Measurements from ENCODE around the gene PGAM1. TPM values are rescaled to one million over a fixed set of nuclear protein-coding genes. Genes with fewer than 3 reads are reported as not detected.
"Not testable (repeated sequence)": the region's sequence is repeated elsewhere in the genome, so short reads cannot be mapped to it uniquely, and the experiment has no call there.

PGAM1 gene
- total RNA-seq, 1 donor from 2014 or later = 209 TPM

DNA sequence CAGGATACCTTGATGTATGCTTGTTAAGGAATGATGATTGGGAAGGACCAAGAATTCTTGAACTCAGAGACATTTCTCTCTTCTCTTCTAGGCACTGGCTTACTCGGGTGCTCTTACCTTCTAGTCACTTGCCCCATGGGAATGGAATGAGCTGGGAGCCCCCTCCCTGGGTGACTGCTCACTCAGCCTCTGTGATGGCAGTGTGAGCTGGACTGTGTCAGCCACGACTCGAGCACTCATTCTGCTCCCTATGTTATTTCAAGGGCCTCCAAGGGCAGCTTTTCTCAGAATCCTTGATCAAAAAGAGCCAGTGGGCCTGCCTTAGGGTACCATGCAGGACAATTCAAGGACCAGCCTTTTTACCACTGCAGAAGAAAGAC, 30.7 kb downstream of the PGAM1 start:
- DNase-seq (ENCODE audit: low read depth in 2 of 2) = no peak

DNA sequence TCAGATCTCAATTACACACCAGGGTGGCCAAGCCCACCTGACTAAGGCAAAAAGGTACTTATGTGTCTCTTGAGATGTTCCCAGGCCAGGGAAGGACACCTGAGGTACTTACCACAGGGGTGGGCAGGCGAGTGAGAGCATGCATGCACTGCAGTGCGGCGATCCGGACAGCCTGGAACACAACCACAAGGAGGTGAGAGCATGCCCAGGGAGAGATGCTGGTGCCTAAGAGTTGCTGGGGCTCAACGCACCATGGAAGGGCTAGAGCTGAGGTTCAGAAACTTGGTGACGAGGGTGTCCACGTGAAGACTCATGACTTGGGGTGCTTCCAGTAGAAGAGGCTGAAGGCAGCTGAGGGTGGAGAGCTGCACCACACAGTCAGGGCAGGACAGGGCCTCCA, 33.1 kb downstream of the PGAM1 start:
- DNase-seq (ENCODE audit: low read depth in 2 of 2) = no peak

DNA sequence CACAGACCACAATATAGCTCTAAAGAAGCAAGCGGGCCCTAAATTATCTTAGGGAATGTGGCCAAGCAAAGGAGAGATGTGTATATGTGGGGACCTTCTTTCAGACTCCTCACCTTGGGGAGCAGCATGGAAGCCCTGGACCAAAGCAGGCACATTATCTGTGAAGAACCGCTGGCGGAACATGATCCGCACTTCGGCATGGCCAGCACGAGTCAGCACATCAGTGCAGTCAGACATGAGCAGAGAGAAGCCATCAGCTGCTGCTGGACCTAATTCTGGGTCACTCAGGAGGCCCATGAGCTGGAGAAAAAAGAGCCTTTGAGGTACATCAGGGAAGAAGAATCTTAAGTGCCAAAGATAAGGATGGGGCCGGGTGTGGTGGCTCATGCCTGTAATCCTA, 33.9 kb downstream of the PGAM1 start:
- no peak for DNase-seq (ENCODE audit: low read depth in 2 of 2)

DNA sequence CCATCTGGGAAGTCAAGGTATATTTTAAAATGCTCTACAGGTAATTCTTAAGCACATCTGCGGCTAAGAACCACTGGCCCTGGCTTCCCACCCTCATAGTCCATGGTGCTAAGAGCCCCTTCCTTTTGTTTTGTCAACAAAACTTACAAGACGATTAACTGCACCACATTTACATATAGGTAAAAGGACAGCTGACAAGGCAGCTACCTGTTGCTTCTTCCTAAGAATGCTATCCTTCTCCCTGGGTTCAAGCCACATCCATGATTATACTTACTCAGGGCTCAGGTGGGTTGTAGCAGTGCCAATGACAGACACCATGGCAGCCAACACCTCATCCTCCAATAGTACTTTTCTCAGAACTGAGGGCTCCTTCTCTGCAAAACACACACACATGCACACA, 36.3 kb downstream of the PGAM1 start:
- no peak for DNase-seq (ENCODE audit: low read depth in 2 of 2)

DNA sequence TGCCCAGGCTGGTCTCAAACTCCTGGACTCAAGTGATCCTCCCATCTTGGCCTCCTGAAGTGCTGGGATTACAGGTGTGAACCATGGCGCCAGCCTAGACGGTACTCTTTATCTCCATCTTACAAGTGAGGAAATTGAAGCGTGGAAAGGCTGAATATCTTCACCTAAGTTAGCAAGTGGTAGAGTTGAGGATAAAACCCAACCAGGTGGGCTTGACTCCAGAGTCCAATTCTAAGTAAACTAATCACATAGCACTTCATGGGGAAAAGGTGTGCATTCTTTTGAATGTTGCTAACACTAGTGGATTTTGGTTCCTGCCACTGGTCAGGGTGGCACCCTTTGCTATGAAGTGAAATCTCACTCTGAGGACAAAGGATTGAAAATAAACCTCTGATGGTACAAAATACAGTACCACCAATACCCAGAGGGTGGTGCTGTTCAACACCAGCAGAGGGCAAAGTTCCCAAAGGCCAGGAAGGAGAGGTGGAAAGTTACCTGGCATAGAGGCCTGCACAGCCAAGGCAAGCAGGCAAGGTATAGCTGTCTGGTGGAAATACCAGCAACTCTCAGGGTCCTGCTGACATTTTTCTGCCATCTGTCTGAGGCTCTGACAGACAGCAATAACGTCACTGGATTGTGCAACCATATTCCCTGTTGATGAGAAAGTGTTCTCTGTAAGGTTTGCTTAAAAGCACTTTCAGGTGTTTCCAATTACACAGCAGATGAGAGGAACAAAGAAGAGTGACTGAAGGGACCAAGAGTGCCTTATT, 37.6 kb downstream of the PGAM1 start:
- peak; percentile 59 to 77 for DNase-seq (ENCODE audit: low read depth in 2 of 2)

DNA sequence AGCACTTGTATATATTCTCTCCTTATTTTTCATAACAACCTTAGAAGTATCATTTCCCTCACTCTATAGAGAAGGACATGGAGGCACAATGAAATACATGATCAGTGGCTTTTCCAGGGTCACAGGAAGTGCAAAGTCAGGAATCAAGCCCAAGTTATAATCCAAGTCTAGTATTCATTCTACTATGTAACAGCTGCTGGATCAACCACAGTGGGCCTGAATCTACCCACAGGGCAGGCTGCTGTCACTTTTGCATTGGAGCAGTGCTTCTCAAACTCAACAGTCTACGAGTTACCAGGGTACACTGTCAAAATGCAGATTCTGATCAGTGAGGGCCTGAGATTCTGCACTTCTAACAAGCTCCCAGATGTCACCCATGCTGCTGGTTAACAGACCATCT, 38.2 kb downstream of the PGAM1 start:
- no peak for DNase-seq (ENCODE audit: low read depth in 2 of 2)

DNA sequence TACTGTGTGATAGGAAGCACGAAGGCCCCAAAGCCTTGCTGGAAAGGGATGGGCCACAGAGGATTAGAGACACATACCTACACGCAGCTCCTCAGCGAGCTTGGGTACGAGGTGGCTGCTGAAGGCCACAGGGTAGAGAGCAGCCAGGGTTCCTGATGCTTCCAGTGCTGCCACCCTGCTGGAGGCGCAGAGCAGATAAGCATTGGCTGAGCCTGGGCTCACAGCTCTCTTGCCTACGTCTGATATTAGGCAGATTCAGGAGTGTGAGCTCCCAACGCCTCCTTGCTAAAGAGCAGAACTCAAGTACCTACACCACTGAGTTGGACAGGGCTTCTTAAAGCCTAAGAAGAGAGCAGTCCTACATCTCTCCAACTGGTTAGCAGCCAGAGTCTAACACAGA, 40.0 kb downstream of the PGAM1 start:
- no peak for DNase-seq (ENCODE audit: low read depth in 2 of 2)

DNA sequence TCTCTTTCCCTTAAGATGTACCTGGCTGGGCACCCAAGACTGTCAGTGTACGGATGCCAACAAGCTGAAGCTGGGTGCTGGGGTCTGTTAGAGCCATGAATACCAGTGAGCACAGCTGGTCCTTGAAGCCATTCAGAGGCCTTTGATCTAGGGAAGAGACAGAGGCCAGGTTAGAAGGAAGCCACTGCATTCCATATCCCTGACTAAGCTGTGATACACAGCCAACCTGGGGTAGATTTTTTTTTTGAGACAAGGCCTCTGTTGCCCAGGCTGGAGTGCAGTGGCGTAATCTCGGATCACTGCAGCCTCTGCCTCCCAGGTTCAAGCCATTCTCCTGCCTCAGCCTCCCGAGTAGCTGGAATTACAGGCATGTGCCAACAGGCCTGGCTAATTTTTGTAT, 40.8 kb downstream of the PGAM1 start:
- DNase-seq (ENCODE audit: low read depth in 2 of 2) = no peak

DNA sequence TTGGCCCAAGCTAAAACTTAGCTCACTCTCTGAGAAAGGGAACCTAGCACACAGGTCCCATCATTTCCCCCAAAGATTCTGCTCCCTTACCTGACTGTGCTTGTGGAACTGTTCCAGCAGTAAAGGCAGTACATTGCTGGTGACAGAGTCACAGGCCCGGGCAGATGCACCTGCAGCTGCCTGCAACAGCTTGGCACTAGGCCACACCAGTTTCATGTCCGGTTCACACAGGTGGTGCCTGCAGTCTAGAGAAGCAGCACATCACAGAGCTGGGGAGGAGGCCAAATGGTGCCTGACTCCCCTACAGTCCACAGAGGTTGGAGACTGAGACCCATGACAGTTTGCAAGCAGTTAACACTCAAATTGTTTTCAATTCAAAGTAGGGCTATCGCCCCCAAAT, 42.2 kb downstream of the PGAM1 start:
- peak in 1 of 2 donors; percentile 25 for DNase-seq (ENCODE audit: low read depth in 2 of 2)

DNA sequence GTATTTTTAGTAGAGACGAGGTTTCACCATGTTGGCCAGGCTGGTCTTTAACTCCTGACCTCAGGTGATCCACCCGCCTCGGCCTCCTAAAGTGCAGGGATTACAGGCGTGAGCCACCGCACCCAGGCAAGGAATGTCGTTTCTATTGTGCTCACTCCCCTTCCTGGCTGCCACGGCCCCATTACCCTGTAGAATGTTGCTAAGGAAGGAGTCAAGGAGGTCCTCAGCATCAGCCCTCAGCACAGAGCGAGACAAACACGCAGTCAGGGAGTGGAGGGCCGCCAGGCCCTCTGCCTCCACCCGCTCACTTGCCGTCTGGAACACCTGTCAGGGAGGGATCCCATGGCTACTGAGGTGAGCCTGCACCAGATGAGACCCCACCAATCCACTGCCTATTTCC, 42.8 kb downstream of the PGAM1 start:
- DNase-seq (ENCODE audit: low read depth in 2 of 2) = not testable (repeated sequence)

DNA sequence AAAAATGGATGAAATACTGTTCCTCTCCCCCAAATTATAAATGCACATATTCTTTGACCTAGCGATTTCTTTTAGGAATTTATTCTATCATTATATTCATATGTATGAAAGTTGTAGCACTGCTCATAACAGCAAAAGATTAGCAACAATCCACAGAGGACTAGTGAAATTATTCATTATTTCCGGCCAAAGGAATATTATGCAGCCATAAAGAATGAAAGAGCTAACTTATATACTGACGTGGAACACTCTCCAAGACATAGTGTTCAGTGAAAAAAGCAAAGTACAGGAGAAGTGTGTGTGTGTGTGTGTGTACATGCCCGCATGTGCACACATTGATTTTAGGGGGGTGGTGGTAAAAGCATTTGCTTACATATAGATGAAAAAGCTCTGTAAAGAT, 48.9 kb downstream of the PGAM1 start:
- no peak for DNase-seq (ENCODE audit: low read depth in 2 of 2)

DNA sequence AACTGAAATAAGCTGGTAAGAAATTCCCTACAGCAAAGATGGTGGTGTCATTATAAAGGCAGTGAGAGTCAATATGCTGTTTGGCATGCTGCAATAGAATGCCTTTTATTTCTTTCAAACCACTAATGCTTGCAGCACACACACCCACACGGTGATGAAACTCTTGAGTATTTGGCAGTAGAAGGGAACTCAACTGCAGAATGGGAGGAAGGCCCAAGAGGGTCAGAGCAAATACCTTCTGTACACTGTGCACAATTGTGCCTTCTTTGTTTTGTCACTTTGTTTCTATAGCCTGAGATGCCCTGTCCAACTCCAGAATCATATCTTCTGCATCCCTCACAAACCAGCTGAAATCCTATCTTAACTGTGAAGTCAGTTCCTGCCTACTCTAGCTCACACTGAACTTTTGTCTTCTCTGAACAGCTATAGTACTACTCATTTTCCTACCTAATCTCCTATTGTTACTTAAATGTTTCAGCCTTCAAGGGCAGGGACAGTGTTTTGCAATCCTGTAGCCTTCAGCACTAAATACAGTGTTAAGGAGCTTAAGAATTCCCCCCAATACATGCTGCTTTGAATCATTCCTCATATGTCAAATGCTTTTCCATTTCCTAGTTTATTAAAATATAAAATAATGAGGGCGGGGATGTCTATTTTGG, 50.1 kb downstream of the PGAM1 start:
- no peak for DNase-seq (ENCODE audit: low read depth in 2 of 2)

DNA sequence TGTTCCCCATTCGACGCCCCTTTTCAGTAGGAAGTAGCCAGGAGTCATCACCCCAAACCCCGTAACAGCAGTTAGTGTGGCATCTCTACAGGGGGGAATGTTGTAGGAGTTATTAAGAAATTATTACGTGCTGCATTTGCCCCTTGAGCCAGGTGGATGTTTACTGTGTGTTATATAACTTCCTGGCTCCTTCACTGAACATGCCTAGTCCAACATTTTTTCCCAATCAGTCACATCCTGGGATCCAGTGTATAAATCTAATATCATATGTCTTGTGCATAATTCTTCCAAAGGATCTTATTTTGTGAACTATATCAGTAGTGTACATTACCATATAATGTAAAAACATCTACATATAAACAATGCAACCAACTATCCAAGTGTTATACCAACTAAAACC, 53.4 kb downstream of the PGAM1 start:
- not testable (repeated sequence) for DNase-seq (ENCODE audit: low read depth in 2 of 2)

DNA sequence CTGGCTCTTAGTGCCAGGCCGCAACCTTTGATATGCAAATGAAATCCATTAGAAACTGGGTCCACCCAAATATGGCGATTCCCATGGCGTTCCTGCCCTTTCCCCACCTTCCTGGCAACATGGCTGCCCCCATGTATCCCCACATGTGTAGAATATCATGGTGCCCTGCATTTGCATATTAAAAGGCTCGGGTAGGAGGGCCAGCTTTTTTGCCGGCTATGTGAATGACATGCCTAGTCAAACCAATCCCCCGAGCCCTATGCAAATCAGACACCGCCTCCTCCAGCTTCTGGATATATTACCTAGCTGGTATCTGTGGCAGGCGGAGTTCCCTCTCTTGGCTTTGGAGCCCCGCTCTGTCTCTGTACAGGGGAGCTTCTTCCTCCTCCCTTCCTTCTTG, 53.9 kb downstream of the PGAM1 start:
- no peak for DNase-seq (ENCODE audit: low read depth in 2 of 2)

DNA sequence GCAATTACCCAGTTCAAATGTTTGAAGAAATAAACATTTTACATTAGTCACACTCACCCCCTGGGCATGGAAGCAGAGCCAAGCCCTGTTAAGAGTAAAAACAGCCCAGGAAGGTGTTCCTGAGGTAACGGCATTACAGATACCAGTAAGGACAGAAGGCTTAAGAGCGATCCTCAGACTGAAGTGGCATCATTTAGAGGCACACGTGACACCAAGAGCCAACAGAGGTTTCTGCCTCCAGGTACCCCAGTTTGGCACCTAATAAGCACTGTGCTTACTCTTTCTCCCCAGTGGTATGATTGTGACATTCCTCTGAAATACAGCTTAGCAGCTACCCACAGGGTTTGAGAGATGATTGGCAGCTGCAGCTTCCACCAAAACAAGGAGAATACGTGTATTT, 55.1 kb downstream of the PGAM1 start:
- no peak for DNase-seq (ENCODE audit: low read depth in 2 of 2)

DNA sequence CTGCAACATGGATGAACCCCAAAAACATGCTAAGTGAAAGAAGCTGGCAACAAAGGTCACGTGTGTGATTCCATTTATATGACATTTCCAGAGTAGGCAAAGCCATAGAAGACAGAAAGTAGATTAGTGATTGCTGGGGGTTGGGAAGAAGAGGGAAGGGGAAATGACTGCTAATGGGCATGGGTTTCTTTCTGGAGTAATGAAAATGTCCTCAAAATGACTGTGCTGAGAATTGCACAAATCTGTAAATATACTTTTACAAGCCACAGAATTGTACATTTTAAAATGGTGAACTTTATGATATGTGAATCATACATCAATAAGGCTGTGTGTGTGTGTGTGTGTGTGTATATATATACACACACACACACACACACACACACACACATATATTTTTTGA, 56.4 kb downstream of the PGAM1 start:
- no peak for DNase-seq (ENCODE audit: low read depth in 2 of 2)

Other genes with a start within 250 kb of the PGAM1 start
- gene SLIT1, start 240.2 kb upstream of the PGAM1 start, total RNA-seq = not detected in 2 replicates
- gene ARHGAP19, start 133.6 kb upstream of the PGAM1 start, total RNA-seq = 6.2 and 8.3 TPM in 2 replicates
- gene FRAT1, start 106.9 kb upstream of the PGAM1 start, total RNA-seq = 3.7 and 5.8 TPM in 2 replicates
- 8.1 and 13.9 TPM in 2 replicates for gene FRAT2, start 91.5 kb upstream of the PGAM1 start, total RNA-seq
- 6.8 and 9.3 TPM in 2 replicates for gene RRP12, start 24.9 kb upstream of the PGAM1 start, total RNA-seq
- 20.6 and 23.1 TPM in 2 replicates for gene EXOSC1, start 19.8 kb downstream of the PGAM1 start, total RNA-seq
- gene ZDHHC16, start 20.0 kb downstream of the PGAM1 start, total RNA-seq = 21.6 and 26.2 TPM in 2 replicates
- 39.7 and 47.2 TPM in 2 replicates for gene MMS19, start 72.2 kb downstream of the PGAM1 start, total RNA-seq
- 41.6 and 59.9 TPM in 2 replicates for gene UBTD1, start 72.7 kb downstream of the PGAM1 start, total RNA-seq
- gene ANKRD2, start 146.6 kb downstream of the PGAM1 start, total RNA-seq = 0.20 and 0.44 TPM in 2 replicates
- under 0.01 and 0.87 TPM in 2 replicates for gene HOGA1, start 158.2 kb downstream of the PGAM1 start, total RNA-seq
- gene C10orf62, start 163.5 kb downstream of the PGAM1 start, total RNA-seq = not detected in 2 replicates
- 1.1 and 2.6 TPM in 2 replicates for gene MORN4, start 207.3 kb downstream of the PGAM1 start, total RNA-seq
- 10.1 and 10.2 TPM in 2 replicates for gene PI4K2A, start 214.5 kb downstream of the PGAM1 start, total RNA-seq